Measurements from ENCODE around the gene DEXI. TPM values are rescaled to one million over a fixed set of nuclear protein-coding genes. Genes with fewer than 3 reads are reported as not detected.
"Not testable (repeated sequence)": the region's sequence is repeated elsewhere in the genome, so short reads cannot be mapped to it uniquely, and the experiment has no call there.

DEXI gene
- total RNA-seq, 1 experiment from 2014 or later: 50.7 TPM

DNA sequence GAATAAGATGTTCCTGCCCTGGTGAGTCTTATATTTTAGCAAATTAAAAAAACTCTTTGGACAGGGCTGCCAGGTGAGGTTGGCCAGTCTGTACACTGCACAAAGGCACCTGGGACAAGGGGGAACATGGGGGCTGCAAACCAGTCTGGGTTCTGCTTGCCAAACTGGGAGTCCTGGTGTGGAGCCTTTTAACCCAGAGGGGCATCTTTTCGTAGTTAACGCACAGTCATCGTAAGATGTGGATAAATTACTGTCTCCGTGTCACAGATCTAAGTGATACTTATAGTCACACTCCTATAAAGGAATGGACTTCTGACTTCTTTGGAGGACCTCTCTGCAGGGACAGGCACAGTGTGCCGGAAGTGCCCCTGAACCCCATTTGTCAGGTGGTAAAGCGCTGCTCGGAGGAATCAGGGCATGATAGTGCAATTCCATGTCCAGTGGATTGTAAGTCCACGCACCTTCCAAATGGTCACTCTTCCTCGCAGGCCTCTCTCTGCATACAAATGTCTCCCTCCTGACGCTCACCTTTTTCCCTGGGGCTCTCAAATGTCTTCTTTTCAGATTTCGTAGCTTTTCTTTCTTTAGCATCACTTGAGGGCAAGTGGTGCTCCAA is 14.7 kb downstream of the DEXI start:
- no peak for DNase-seq (ENCODE audit: low read depth)

DNA sequence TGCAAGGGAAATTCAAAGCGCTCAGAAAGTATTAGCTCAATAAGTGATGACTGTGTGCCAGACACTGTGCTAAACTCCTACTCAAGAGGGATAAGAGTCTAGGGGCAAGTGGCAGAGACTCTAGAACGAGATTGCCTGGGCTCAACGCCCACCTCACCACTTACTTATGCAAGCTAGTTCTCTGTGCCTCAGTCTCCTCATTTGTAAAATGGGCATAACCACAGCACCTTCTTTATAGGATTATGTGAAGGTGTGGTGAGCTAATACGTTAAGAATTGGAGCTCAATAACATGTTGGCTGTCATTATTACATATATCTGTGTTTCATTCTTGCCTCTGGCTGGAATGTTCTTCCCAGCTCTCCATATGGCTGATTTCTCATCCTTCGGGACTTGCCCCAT is 15.4 kb downstream of the DEXI start:
- no peak for DNase-seq (ENCODE audit: low read depth)

DNA sequence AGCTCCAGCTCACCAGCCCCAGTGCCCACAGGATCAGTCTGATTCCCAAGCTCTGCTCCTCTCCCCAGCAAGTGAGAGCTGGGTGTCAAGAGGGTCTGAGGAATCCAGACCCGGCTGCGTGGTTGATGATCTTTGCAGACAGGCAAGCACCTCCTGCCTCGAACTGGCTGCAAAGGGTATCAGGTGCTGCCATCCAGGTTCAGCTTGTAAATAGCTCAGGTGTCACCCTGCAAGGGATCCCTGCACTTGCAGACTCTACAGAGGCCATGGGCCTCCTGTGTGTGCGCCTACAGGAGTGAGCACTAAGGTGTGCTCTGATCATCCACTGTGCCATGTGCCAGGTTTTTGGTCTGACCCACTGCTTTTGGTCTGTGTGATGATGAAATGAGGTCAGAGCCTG is 16.2 kb downstream of the DEXI start:
- no peak for DNase-seq (ENCODE audit: low read depth)

DNA sequence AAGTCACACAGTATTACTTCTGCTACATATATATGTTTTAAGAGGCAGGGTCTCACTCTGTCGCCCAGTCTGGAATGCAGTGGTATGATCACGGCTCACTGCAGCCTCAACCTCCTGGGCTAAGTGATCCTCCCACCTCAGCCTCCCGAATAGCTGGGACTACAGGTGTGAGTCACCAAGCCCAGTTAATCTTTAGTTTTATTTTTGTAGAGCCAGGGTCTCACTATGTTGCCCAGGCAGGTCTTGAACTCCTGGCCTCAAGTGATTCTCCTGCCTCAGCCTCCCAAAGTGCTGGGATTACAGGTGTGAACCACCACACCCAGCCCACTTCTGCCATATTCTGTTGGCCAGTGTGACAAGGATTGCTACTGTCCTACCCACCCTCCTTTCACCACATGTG is 17.0 kb downstream of the DEXI start:
- DNase-seq (ENCODE audit: low read depth): not testable (repeated sequence)

DNA sequence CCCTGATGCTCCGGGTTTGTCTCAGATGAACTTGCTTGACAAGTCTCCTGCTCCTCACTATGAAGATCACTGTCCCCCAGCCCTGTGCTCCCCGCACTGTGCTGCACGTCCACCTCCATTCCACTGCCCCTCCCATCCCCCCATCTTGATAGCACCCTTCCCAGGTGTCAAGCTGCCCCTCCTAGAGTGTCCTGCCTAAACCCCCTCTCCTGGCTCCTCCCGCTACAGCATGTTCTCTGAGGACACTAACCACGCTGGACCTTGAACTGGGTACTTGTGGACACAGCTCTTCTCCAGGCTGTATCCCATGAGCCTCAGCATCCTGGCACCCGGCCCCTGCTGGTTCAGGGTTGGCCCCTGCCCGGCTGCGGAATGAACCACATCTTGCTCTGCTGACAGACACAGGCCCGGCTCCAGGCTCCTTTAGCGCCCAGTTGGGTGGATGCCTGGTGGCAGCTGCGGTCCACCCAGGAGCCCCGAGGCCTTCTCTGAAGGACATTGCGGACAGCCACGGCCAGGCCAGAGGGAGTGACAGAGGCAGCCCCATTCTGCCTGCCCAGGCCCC is 18.5 kb downstream of the DEXI start:
- DNase-seq (ENCODE audit: low read depth): no peak

DNA sequence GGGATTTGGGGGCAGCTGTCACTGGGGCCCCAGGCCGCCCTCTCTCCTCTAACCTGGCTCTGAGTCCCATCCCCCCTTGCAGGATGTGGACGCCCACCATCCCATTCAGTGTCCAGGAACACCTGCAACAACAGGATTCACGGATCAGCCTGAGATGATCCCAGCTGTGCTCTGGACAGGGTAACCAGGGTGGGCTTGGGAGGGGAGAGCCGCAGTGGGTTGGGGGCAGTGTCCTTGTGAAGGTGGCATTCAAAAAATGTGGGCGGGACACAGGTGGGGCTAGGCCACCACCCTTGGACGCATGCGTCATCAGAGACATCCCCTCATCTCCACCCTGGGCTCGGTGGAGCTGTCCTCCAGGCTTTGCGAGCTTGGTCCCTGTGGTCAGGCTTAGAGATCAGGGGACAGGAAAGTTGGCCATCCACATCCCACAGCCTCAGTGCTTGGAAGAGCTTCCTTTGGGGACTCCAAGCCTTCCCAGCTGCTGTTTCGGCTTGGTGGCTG is 19.1 kb downstream of the DEXI start:
- DNase-seq (ENCODE audit: low read depth): no peak

DNA sequence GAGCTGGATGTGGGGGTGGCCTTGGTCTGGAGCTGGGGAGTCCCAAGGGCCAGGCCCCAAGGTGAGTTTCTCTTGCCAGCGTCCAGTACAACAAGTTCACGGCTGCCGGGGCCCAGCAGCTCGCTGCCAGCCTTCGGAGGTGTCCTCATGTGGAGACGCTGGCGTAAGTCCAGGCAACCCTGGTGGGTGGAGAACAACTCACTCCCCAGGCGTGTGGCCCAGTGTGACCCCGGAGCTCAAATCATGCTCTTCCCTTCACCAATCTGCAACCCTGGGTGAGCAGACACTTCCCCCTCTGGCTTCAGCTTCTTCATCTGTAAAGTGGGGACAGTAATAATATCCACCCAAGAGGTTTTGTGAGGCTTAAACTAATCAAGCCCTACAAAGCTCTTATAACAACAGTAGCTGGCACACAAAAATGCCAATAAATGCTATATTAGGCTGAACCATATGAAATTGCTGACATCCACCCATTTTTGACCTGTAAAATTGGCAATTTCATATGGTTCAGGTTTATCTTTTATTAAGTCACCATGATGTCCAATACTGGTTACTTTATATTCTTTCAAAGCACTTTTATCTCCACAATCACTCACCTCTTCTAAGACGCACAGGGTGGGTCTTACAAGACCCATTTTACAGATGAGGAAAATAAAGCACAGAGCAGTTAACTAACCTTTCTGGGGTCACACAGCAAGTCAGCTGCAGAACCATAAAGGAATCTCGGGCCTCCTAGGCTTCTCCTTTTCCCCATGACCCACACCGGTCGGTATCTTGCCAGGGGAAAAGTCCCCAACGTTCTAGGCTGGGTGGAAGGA is 19.7 kb downstream of the DEXI start:
- DNase-seq (ENCODE audit: low read depth): no peak

DNA sequence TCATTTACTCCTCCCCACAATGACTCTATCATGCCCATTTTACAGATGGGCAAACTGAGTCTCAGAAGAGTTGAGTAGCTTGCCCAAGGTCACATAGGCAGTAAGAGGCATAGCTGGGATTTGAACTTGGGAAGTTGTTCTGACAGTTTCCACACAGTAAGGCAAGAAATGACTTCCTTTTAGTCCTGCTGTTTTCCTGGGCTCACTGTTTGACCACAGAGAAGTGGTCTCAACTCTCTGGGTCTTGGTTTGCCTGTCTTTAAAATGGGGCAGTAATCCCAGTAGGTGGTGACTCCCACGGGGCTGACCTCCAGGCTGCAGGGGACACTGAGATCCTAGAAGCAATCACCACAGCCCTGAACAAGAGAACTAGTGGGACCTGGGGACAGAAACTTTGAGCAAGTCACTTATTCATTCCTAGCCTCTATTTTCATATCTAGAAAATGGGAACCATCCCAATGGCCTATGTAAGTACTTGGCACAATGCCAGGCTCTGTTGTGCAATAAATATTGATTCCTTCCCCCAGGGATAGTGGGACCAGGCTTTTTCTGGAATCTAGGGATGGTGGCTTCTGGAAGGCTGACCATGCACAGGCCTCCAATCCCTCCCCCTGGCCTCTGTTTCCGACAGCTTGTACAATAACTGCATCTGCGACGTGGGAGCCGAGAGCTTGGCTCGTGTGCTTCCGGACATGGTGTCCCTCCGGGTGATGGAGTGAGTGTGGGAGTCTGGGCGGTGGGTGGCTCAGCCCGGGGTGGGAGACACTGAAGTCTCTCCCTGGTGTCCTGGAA is 20.5 kb downstream of the DEXI start:
- DNase-seq (ENCODE audit: low read depth): no peak

DNA sequence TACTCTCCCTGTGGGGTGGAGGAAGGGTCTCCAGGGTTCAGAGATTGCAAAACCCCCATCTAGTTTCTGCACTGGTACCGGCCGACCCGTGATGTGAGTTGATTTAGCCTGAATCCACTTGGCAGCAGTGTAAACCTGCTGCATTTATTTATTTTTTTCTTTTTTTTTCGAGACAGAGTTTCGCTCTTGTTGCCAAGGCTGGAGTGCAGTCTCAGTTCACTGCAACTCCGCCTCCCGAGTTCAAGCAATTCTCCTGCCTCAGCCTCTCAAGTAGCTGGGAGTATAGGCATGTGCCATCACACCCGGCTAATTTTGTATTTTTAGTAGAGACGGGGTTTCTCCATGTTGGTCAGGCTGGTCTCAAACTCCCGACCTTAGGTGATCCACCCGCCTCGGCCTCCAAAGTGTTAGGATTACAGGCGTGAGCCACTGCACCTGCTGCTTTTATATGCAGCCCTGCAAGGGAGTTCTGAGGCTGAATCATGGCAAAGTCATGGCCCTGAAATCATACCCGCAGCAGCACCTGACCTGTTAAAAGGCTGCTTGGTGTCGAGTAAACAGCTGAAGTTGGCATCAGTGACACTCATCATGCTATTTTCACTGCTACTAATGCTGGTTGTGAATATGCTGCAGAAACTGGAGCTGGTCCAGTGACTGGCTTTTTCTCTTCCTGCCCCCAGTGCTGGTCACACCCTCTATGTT is 21.4 kb downstream of the DEXI start:
- DNase-seq (ENCODE audit: low read depth): peak; percentile 89

DNA sequence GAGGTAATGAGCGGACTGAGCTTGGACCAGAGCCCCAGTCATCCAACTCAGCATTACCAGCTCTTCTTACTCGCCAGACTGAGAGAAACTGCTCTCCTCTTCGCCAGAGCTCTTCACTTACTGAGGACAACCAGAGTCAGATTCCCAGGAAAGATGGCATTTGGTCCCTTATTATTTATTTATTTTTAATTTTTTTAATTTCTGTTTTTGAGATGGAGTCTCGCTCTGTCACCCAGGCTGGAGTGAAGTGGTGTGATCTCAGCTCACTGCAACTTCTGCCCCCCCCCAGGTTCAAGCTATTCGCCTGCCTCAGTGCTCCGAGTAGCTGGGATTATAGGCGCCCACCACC is 23.3 kb downstream of the DEXI start:
- DNase-seq (ENCODE audit: low read depth): no peak

DNA sequence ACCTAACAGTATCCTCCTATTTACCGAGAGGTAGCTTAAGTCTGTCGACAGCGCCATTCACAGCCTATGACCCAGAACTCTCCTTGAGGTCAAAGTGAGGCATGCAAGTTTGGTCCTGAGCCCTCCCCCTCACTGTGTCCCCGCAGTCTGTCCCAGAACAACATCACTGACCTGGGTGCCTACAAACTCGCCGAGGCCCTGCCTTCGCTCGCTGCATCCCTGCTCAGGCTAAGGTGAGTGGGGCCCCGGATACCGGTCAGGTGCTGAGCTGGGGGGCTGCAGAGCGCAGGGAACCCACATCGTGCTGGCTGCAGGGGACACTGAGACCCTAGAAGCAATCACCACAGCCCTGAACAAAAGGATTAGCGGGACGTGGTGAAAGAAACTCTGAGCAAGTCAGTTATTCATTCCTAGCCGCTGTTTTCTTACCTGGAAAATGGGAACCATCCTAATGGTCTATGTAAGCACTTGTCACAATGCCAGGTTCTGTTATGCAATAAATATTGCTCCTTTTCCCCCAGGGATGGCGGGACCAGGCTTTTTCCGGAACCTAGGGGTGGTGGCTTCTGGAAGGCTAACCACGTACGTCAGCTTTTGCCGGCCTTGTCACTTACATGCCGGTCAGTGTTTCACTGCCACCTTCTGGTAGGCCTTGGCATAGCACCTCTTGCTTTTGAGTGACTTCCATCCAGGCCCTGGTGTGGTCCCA is 23.8 kb downstream of the DEXI start:
- DNase-seq (ENCODE audit: low read depth): peak; percentile 89

DNA sequence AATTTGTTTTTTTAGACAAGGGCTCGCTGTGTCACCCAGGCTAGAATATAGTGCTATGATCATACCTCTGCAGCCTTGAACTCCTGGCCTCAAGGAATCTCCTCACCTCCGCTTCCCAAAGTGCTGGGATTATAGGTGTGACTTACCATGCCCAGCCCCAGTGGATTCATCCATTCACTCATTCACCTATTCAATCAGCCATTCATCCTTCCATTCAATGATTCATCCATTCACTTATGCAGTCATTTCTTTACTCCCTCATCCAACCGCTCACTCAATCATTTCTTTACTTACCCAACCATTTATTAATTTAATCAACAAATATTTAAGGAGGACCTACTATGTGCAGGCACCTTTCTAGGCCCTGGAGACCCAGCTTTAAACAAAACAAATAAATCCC is 25.7 kb downstream of the DEXI start:
- no peak for DNase-seq (ENCODE audit: low read depth)

DNA sequence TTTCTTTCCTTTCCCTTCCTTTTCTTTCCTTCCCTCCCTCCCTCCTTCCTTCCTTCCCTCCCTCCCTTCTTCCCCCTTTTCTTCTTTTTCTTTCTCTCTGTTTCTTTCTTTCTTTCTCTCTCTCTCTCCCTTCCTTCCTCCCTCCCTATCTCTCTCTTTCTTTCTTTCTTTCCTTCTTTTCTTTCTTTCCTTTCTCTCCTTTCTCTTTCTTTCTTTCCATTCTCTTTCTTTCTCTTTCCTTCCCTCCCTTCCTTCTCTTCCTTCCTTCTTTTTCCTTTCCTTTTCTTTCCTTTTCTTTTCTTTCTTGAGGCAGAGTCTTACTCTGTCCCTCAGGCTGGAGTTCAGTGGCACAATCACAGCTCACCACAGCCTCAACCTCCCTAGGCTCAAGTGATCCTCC is 31.0 kb downstream of the DEXI start:
- DNase-seq (ENCODE audit: low read depth): no peak

DNA sequence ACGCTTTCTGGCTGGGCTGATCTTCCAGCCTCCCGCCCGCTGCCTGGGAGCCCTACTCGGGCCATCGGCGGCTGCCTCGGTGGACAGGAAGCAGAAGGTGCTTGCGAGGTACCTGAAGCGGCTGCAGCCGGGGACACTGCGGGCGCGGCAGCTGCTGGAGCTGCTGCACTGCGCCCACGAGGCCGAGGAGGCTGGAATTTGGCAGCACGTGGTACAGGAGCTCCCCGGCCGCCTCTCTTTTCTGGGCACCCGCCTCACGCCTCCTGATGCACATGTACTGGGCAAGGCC is 34.6 kb downstream of the DEXI start:
- no peak for DNase-seq (ENCODE audit: low read depth)

DNA sequence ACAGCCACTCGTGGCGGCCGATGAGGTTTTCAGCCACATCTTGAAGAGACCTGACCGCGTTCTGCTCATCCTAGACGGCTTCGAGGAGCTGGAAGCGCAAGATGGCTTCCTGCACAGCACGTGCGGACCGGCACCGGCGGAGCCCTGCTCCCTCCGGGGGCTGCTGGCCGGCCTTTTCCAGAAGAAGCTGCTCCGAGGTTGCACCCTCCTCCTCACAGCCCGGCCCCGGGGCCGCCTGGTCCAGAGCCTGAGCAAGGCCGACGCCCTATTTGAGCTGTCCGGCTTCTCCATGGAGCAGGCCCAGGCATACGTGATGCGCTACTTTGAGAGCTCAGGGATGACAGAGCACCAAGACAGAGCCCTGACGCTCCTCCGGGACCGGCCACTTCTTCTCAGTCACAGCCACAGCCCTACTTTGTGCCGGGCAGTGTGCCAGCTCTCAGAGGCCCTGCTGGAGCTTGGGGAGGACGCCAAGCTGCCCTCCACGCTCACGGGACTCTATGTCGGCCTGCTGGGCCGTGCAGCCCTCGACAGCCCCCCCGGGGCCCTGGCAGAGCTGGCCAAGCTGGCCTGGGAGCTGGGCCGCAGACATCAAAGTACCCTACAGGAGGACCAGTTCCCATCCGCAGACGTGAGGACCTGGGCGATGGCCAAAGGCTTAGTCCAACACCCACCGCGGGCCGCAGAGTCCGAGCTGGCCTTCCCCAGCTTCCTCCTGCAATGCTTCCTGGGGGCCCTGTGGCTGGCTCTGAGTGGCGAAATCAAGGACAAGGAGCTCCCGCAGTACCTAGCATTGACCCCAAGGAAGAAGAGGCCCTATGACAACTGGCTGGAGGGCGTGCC is 35.1 kb downstream of the DEXI start:
- no peak for DNase-seq (ENCODE audit: low read depth)

DNA sequence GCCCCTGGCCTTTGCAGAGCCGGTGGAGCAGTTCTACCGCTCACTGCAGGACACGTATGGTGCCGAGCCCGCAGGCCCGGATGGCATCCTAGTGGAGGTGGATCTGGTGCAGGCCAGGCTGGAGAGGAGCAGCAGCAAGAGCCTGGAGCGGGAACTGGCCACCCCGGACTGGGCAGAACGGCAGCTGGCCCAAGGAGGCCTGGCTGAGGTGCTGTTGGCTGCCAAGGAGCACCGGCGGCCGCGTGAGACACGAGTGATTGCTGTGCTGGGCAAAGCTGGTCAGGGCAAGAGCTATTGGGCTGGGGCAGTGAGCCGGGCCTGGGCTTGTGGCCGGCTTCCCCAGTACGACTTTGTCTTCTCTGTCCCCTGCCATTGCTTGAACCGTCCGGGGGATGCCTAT is 35.8 kb downstream of the DEXI start:
- DNase-seq (ENCODE audit: low read depth): no peak

DNA sequence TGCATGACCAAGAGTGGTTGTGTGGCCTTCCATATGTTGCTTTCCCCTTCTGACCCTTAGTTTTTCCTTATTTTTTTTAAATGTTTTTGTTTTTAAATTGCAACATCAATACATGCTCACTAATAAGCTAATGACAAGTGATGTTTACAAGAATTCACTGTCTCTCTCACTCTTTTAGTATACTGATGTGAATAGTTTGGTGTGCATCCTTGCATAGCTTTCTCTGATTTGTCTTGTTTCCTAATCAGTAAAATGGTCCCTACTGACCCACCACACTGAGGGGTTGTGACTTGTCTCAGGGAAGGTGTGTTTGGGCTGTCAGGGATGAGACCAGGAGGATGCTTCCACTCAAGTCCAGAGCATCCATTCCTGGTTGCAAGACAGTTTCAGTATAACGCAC is 39.3 kb downstream of the DEXI start:
- no peak for DNase-seq (ENCODE audit: low read depth)

DNA sequence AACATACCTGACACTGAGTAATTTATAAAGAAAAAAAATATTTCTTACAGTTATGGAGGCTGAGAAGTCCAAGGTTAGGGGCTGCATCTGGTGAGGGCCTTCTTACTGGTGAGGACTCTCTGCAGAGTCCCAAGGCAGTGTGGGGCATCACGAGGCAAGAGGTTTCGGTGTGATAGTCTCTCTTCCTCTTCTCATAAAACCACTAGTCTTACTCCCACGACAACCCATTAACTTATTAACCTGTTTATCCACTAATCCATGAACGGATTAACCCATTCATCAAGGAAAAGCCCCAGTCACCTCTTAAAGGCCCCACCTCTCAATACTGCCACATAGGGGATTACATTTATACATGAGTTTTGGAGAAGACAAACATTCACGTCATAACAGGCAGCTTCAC is 45.1 kb downstream of the DEXI start:
- no peak for DNase-seq (ENCODE audit: low read depth)

DNA sequence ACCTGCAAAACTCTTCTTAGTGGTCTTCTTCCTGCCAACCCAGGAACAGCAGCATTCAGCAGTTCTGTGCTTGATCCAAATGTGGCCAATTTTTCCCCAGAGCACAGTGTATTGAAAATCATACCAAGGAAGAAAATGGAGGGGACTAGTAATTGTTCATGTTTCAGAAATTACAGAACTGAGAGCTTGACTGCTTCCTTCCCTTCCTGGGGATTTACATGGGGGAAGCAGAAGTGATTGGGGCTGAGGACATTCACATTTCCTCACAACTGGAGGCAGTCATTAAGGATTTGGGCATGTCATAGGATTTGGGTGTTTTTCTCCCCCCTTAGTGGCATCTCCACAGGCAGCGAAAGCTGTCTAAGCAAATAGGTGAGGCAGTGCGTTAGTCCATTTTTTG is 45.5 kb downstream of the DEXI start:
- no peak for DNase-seq (ENCODE audit: low read depth)

DNA sequence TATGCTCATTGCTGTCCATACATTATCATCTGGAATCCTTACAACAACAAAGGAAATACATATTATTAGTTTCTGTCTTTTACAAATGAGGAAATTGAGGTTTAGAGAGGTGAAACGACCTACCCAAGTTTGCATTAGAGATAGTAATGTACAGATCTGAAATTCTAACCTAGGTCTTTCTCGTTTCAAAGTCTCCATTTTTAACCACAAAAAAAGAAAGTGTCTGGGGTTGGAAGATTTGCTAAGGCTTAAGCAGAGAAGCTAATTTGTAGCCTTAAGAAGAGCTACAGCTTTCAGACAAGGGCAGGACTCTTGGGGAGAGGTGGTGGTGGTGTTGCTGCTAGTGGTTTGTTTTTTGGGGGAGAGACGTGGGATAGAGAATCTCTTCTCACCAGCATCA is 46.1 kb downstream of the DEXI start:
- DNase-seq (ENCODE audit: low read depth): no peak

All from LHCN-M2 (cell line).